Activated T-helper 1 cell treated with Interleukin-2 at 50 U/mL for 16 hours (primary cell): ENCODE measurements around the gene MCF2L2.

Experiments used
- DNase-seq: peaks from one replicate; pipeline ENCODE4 v3.0.0-alpha.2; 2020; ENCODE audit warnings: low read depth

The MCF2L2 gene

DNA sequence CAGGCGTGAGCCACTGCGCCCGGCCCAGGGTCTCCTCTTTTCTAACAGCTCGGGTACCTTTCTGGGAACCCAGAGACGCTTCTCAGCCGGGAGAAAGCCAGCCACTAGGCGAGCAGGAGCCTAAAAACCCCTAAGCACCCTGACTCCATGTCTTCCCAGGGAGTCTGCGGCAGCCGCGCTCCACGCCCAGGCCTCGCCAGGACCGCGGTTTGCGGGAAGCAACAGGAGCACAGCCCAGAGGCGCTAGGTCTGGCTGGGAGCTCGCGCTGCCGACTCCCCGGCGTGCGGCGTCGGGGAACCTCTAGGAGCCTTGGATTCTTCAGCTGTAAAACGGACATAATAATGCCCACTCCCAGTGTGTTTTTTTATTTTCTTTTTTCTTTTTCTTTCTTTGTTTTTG, 264.9 kb downstream of the MCF2L2 start:
- DNase-seq, result no peak

DNA sequence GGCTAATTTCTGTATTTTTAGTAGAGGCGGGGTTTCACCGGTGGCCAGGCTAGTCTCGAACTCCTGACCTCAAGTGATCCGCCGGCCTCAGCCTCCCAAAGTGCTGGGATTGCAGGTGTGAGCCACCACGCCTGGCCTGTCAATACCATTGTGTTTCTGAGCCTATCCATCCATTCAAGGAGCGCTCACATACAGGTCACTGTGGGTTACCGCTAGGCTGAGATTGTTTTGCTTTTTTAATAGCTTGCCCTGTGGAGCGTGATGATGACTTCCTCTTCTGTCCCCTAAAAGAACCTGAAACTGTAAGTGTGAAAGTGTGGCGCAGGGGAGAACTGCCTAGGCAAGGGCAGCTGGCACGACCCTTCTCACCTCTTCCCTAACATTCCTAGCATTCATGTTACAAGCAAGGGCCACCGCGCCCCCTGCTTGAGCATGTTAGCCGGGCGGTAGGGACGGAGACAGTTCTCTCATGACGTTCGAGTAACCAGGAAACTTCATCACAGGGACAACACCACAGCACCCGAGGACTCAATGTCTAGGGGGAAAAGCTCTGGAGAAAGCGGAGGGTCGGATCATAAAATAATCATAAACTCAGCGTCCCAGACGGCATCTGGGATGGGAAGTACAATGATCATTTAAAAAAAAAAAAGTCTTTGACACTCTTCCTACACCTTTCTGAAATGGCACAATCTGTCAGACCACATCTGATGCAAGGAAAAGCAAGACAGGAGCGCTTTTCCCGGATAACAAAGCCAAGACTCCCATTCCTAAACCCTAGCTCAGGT, 266.7 kb downstream of the MCF2L2 start:
- DNase-seq, result no peak

DNA sequence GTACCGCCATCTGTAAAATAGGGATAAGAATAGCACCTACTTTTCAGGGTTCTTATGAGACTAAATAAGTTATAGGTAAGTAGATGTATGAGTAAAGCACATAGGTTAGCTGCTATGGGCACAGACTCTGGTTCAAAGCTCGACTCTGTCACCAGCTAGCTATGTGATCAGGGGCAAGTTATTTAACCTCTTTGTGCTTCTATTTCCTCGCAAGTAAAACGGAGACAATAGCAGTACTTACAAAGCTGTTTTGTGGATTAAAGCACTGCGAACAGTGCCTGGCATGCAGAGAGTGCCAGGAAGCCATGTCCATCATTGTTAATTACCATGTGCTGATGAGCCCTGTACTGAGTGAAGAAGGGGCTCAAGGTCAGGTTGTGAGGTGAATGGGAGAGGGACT, 267.8 kb downstream of the MCF2L2 start:
- no peak for DNase-seq

- no peak for DNase-seq
These were observed 269.1 kb downstream of the MCF2L2 start for GRCh38 chr3:183159333-183159732.

- no peak for DNase-seq
These were observed 269.8 kb downstream of the MCF2L2 start for GRCh38 chr3:183158551-183159006.

DNA sequence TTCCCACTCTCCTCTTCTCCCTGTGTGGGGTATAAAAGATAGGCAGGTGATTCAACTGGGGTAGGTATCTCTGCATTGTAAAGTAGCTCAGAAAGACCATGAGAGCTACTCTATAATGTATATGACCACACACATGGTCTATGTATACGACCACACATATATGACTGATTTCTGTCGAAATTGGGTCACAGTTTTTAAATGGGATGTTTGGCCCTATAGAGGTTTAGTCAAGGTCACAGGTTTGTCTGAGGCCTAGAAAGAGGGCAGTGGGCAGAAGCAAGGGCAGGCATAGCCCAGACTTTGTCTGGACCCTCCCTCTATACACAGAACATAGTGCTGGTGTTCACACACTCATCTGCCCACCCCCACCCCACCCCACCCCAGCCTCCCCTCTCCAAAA, 270.3 kb downstream of the MCF2L2 start:
- no peak for DNase-seq

- no peak for DNase-seq
These were observed 272.2 kb downstream of the MCF2L2 start for GRCh38 chr3:183156266-183156665.

GRCh38 chr3:183155499-183155898, 272.9 kb downstream of the MCF2L2 start:
- no peak for DNase-seq

DNA sequence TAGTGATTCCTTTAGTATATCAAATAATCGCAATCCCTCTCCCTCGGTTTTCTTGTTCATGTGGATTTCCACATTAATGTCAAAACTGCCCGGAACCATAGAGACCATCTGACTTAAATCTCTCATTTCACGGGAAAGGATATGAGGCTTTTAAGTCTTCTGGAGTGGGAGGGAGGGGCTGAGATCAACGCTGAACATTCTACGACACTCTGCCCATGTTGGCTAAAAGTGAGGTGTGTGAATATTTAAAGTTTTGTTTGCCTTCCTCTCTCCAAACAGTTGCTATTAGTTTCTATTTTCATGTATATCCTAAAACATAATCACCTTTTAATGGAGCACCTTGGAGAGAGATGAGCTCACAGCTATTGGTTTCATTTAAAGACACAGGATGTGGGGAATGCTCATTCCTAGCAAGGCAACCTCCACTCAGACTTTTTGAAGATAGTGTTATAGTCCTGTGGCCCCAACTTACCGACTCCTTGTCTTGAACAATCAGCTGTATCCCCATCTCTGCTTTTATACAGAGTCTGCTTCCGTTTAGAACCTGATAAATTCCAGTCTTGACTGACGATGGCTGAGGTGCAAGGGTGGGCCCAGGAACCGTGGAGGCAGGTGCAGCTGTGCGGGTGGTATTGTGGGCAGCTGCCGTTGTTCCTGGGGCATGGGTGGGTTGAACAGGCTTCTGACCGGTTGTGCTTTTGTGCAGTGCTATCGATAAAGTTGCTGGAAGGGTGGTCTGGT, 275.0 kb downstream of the MCF2L2 start:
- DNase-seq, result no peak

- DNase-seq, result no peak
These were observed 276.5 kb downstream of the MCF2L2 start for GRCh38 chr3:183151821-183152351.

DNA sequence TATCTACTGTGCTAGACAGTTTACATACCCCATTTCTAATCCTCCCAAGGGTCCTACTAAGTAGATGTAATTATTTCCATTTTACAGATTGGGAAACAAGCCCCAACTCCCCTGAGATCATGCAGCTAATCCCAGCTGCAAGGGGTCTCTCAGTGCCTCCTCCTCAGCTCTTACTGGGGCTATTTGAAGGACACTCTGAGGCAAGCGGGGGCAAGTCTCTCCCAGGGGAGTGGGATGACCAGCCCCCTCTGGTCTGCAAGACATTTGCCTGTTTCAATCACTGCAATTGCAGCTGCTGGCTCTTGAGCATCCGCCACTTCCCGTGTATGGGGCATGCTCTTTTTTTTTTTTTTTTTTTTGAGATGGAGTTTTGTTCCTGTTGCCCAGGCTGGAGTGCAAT, 277.3 kb downstream of the MCF2L2 start:
- DNase-seq, result no peak

GRCh38 chr3:183149915-183150750, 278.3 kb downstream of the MCF2L2 start:
- no peak for DNase-seq

DNA sequence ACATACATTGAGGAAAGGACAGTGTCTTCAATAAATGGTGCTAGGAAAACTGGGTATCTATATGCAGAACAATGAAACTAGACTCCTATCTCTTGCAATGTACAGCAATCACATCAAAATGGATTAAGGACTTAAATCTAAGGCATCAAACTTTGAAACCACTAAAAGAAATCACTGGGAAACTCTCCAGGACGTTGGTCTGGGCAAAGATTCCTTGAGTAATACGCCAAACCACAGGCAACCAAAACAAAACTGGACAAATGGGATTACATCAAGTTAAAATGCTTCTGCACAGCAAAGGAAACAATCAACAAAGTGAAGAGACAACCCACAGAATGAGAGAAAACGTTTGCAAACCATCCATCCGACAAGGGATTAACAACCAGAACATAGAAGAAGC, 280.4 kb downstream of the MCF2L2 start:
- no peak for DNase-seq

- DNase-seq, result no peak
These were observed 284.1 kb downstream of the MCF2L2 start for GRCh38 chr3:183144363-183144762.

DNA sequence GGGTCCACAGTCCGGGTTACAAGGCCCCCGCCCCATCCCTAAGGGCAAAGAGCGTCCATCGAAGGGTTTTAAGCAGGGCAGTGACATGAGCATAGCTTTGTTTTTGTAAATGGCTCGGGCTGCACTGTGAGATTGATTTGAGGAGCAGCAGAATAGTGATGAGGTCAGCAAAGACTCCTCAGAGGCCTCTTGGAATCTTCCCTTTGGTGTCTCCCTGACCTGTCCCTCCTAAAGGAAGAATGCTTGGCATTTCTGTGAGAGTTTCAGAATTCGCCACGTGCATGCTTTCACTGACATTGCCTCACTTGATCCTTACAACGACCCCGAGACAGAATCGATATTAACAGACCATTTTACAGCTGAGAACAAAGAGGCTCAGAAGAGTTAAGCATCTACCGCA, 286.2 kb downstream of the MCF2L2 start:
- no peak for DNase-seq

DNA sequence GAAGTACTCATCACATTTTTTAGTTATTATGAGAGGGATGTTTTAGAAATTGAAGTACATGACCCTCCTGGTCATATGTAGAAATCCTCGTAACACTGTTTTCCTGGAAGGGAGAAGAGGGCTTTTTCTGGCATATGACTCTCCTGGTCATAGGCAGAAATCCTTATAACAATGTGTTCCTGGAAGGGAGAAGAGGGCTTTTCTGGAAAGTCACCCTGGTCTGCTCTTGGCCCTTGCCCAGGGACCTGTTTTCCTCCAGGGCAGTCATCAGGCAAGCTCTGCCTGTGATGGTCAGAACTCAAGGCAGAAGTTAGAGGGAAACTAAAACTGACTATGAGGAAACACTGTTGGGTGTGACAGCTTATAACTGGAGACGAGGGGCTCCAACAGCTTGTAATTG, 293.6 kb downstream of the MCF2L2 start:
- no peak for DNase-seq

- no peak for DNase-seq
These were observed 296.0 kb downstream of the MCF2L2 start for GRCh38 chr3:183132409-183132808.

DNA sequence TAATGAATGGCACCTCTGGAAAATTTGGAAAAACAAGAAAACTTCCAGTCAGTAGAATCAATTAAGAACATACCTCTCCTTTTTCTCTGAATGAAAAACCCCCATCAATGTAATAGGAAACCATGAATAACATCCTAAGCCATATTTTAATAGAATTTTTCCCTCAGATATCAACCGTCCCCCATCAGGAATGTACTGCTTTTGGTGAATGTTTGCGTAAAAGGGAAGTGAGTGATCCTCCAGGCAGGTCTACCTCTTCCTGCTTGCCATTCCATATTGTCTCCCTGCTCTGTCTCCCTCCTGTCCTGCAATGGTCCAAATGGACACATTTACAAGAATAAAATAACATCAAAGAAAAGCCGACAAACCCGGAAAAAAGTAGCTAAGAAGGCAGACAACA, 296.7 kb downstream of the MCF2L2 start:
- DNase-seq, result no peak

DNA sequence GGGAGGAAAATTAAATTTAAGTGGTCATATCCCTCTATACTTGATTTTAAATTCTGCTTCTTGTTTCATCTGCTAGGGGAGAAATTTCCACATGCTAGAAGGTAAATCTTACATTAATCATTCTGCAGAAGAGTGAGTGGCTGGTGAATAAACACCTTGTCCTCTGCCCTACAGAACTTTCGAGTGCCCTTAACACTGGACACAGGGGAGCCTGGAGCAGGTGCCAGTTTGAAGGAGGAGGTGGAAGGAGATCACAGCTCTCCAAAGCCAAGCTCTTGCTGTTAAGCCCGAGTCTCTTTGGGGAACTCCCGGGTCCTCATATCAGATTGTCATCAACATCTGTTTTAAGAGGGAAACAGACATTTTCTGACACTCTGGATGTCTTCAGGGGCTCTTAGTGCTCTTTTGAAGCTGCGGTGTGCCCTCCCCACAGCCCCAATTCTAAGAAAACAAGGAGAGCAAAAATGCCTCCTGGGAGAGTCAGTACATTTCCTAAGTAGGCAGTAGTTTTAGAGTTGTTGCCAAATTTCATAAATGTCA, 297.2 kb downstream of the MCF2L2 start:
- DNase-seq, result no peak

DNA sequence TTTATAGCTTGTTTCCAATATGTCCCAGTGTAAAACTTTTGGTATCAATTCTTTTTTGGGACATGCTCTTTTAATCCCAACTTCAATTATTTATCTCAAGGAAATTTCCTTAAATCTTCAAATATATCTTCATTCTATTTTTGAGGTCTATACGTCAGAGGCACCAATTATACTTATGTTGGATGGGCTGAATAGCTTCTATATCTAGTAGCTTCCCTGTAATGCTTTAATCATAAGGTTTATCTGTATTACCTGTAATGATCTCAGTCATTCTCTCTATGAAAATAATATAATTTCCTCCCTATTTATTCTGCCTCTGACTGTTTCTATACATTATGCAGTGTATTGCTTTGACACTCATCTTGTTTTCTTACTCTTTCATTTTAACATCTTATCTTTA, 299.2 kb downstream of the MCF2L2 start:
- no peak for DNase-seq

DNA sequence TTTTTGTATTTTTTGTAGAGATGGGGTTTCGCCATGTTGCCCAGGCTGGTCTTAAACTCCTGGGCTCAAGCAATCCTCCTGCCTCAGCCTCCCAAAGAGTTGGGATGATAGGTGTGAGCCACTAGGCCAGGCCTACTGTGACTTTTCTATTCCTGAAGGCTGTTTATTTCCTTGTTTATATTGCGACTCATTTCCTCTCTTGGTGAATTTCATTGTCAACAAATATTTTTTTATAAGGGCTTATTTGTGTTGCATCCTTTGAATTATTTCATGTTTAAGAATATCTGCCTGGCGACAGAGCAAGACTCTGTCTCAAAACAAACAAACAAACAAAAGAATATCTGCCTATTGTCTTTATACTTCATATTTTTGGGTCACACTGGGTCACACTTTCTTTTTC, 299.7 kb downstream of the MCF2L2 start:
- DNase-seq, result no peak
